Activated naive CD8-positive, alpha-beta T cell treated with anti-CD3 and anti-CD28 coated beads for 36 hours (primary cell): ENCODE measurements around the gene USO1. TPM values are rescaled to one million over a fixed set of nuclear protein-coding genes. Genes with fewer than 3 reads are reported as not detected.
"Not testable (repeated sequence)": the region's sequence is repeated elsewhere in the genome, so short reads cannot be mapped to it uniquely, and the experiment has no call there.

ENCODE experiments used
- DNase-seq: peaks from one replicate; pipeline ENCODE4 v3.0.0; 2021
- H3K27ac Mint-ChIP-seq: one replicate; pipeline ENCODE4 v1.8.0; 2022; ENCODE audit warnings: mild to moderate bottlenecking, moderate library complexity, mixed read lengths
- H3K27me3 Mint-ChIP-seq: one replicate; pipeline ENCODE4 v1.8.0; 2022; ENCODE audit warnings: mild to moderate bottlenecking, mixed read lengths
- H3K36me3 Mint-ChIP-seq: one replicate; pipeline ENCODE4 v1.8.0; 2021; ENCODE audit warnings: mild to moderate bottlenecking, mixed read lengths
- H3K4me1 Mint-ChIP-seq: one replicate; pipeline ENCODE4 v1.8.0; 2021; ENCODE audit warnings: mixed read lengths
- H3K4me3 Mint-ChIP-seq: one replicate; pipeline ENCODE4 v1.8.0; 2022; ENCODE audit warnings: mild to moderate bottlenecking, moderate library complexity, mixed read lengths
- H3K9me3 Mint-ChIP-seq: one replicate; pipeline ENCODE4 v1.8.0; 2022; ENCODE audit warnings: mixed read lengths
- total RNA-seq, 2 experiments: library from RNA; stranded (reverse); gene quantifications; one replicate each; pipeline ENCODE4 v1.2.3, GENCODE V29; 2021

Gene USO1
- total RNA-seq, 2 experiments from 2014 or later: 43.7 to 45.7 TPM

GRCh38 chr4:75779105-75779757 lies 54.9 kb downstream of the USO1 start:
- Mint-ChIP-seq H3K9me3 (no peaks in the 10 kb centered on the region), H3K27me3 (no peaks in the 10 kb centered on the region), H3K4me1 (no peaks in the 10 kb centered on the region), H3K4me3 (no peak overlapping the region), H3K27ac (no peak overlapping the region), H3K36me3 (peaks cover 45% of the 10 kb centered on the region)
- no peak for DNase-seq

GRCh38 chr4:75781305-75781704 lies 56.9 kb downstream of the USO1 start:
- H3K4me1 Mint-ChIP-seq: no peaks in the 10 kb centered on the region
- H3K4me3 Mint-ChIP-seq: no peak overlapping the region
- no peak overlapping the region for H3K27ac Mint-ChIP-seq
- no peaks in the 10 kb centered on the region for H3K9me3 Mint-ChIP-seq
- peaks cover 28% of the 10 kb centered on the region for H3K36me3 Mint-ChIP-seq
- H3K27me3 Mint-ChIP-seq: no peaks in the 10 kb centered on the region
- no peak for DNase-seq

- no peaks in the 10 kb centered on the region for H3K9me3 Mint-ChIP-seq
- no peak overlapping the region for H3K4me3 Mint-ChIP-seq
- DNase-seq: no peak
- H3K27ac Mint-ChIP-seq: no peak overlapping the region
- no peaks in the 10 kb centered on the region for H3K4me1 Mint-ChIP-seq
- H3K36me3 Mint-ChIP-seq: peaks cover 10% of the 10 kb centered on the region
- H3K27me3 Mint-ChIP-seq: no peaks in the 10 kb centered on the region
Observed at GRCh38 chr4:75786526-75786925, 62.1 kb downstream of the USO1 start.

- H3K27me3 Mint-ChIP-seq: no peaks in the 10 kb centered on the region
- H3K4me3 Mint-ChIP-seq: no peak overlapping the region
- peaks cover 10% of the 10 kb centered on the region for H3K36me3 Mint-ChIP-seq
- H3K9me3 Mint-ChIP-seq: no peaks in the 10 kb centered on the region
- H3K27ac Mint-ChIP-seq: no peak overlapping the region
- H3K4me1 Mint-ChIP-seq: no peaks in the 10 kb centered on the region
- DNase-seq: no peak
Observed at GRCh38 chr4:75786938-75787337, 62.6 kb downstream of the USO1 start.

DNA sequence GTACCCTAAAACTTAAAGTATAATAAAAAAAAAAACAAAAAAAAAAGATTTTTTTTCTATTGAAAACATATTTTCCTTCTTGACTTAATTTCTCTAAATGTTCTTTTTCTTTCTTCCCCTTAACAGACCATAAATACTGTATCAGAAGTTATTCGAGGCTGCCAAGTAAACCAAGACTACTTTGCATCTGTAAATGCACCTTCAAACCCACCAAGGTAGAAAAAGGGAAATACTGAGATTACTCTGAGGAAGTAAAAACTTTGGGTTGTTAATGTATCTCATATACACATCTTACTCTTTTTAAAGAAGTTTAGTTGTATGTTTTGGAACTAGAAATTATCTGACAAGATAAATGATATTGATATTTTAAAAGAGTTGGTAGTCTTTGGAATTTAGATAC lies 65.6 kb downstream of the USO1 start:
- Mint-ChIP-seq H3K36me3 (peaks cover 5% of the 10 kb centered on the region), H3K4me3 (no peak overlapping the region), H3K27me3 (no peaks in the 10 kb centered on the region), H3K27ac (no peak overlapping the region), H3K4me1 (no peaks in the 10 kb centered on the region), H3K9me3 (no peaks in the 10 kb centered on the region)
- no peak for DNase-seq

DNA sequence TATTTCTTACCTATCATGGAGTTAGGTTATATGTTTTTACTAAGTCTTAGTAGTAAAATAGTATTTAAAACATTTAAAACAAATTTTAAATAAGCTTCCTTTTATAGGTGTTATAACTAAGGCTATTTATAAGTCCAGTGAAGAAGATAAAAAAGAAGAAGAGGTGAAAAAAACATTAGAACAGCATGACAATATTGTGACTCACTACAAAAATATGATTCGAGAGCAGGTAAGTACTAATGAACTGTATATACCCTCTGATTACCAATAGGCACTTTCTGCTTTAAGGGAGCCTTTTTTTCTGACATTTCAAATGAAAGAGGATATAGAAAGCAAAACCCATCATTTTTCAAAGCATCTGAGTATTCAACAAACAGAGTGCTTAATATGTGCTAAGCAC lies 76.6 kb downstream of the USO1 start:
- H3K36me3 Mint-ChIP-seq: peaks cover 9% of the 10 kb centered on the region
- H3K27ac Mint-ChIP-seq: no peak overlapping the region
- no peaks in the 10 kb centered on the region for H3K4me1 Mint-ChIP-seq
- H3K4me3 Mint-ChIP-seq: no peak overlapping the region
- H3K9me3 Mint-ChIP-seq: no peaks in the 10 kb centered on the region
- no peak for DNase-seq
- no peaks in the 10 kb centered on the region for H3K27me3 Mint-ChIP-seq

DNA sequence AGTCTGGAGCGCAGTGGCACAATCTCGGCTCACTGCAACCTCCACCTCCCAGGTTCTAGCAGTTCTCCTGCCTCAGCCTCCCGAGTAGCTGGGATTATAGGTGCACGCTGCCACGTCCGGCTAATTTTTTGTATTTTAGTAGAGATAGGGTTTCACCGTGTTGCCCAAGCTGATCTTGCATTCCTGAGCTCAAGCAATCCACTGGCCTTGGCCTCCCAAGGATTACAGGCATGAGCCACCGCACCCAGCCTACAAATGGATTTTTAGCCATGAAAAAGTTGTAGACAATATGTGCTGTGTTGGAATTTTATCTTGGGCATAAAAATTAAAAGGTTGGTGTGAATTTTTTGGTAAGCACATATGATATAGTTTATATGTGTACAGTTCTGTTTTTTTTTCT lies 81.7 kb downstream of the USO1 start:
- peaks cover 12% of the 10 kb centered on the region for H3K36me3 Mint-ChIP-seq
- H3K27me3 Mint-ChIP-seq, H3K4me1 Mint-ChIP-seq, H3K27ac Mint-ChIP-seq, H3K9me3 Mint-ChIP-seq, DNase-seq, H3K4me3 Mint-ChIP-seq: not testable (repeated sequence)

GRCh38 chr4:75817901-75818300 lies 93.5 kb downstream of the USO1 start:
- Mint-ChIP-seq H3K9me3 (no peaks in the 10 kb centered on the region), H3K4me1 (no peaks in the 10 kb centered on the region), H3K4me3 (no peak overlapping the region), H3K36me3 (peaks cover 11% of the 10 kb centered on the region), H3K27ac (no peak overlapping the region), H3K27me3 (no peaks in the 10 kb centered on the region)
- no peak for DNase-seq

- H3K4me1 Mint-ChIP-seq: no peaks in the 10 kb centered on the region
- no peak for DNase-seq
- H3K4me3 Mint-ChIP-seq: no peak overlapping the region
- peaks cover 11% of the 10 kb centered on the region for H3K36me3 Mint-ChIP-seq
- no peaks in the 10 kb centered on the region for H3K27me3 Mint-ChIP-seq
- no peak overlapping the region for H3K27ac Mint-ChIP-seq
- H3K9me3 Mint-ChIP-seq: no peaks in the 10 kb centered on the region
Observed at GRCh38 chr4:75819121-75819520, 94.7 kb downstream of the USO1 start.

DNA sequence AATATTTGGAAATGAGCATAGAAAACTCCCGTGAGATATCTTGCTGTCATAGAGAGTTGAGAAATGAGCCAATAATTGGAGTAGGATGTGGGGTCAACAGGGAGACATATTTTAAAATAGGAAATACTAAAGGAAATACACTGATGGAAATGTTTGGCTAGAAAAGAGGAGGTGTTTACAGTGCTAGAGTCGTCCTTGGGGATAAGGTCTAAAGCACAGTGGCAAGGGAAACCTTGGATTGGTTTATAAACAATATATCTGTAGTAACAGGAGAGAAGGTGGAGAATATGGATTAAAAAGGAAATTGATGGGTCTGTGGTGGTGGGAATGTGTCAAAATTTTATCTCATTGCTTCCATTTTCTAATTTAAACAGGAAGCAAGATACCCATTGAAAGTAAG lies 95.8 kb downstream of the USO1 start:
- peaks cover 3% of the 10 kb centered on the region for H3K36me3 Mint-ChIP-seq
- H3K4me1 Mint-ChIP-seq: no peaks in the 10 kb centered on the region
- H3K4me3 Mint-ChIP-seq: no peak overlapping the region
- H3K9me3 Mint-ChIP-seq: no peaks in the 10 kb centered on the region
- no peak overlapping the region for H3K27ac Mint-ChIP-seq
- DNase-seq: no peak
- no peaks in the 10 kb centered on the region for H3K27me3 Mint-ChIP-seq

DNA sequence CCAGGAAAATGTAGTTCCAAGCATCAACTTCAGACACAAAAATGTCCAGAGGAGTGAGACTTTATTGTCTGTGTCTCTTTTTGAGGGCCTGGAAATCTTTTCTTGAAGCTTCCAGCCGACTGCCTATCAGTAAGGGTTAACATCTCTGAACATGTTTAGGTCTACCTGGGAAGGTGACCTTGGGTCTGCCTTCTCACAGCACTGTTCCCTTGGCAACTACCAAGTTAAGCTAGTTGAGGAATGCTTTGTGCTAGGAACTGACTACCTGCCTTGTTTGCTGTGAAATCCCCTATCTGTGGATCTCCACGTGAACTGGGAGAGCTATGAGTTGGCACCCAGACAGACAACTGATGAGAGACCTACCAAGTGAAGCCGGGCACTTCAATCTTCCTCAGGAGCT lies 96.3 kb downstream of the USO1 start:
- Mint-ChIP-seq H3K4me1 (no peaks in the 10 kb centered on the region), H3K4me3 (no peak overlapping the region), H3K9me3 (no peaks in the 10 kb centered on the region), H3K27me3 (no peaks in the 10 kb centered on the region), H3K36me3 (no peaks in the 10 kb centered on the region), H3K27ac (no peak overlapping the region)
- no peak for DNase-seq

GRCh38 chr4:75821216-75821615 lies 96.8 kb downstream of the USO1 start:
- Mint-ChIP-seq H3K4me3 (no peak overlapping the region), H3K9me3 (no peaks in the 10 kb centered on the region), H3K27ac (no peak overlapping the region), H3K27me3 (no peaks in the 10 kb centered on the region), H3K36me3 (no peaks in the 10 kb centered on the region), H3K4me1 (no peaks in the 10 kb centered on the region)
- DNase-seq: no peak

GRCh38 chr4:75821966-75822365 lies 97.6 kb downstream of the USO1 start:
- H3K4me1 Mint-ChIP-seq: no peaks in the 10 kb centered on the region
- H3K4me3 Mint-ChIP-seq: no peak overlapping the region
- no peak for DNase-seq
- no peaks in the 10 kb centered on the region for H3K36me3 Mint-ChIP-seq
- H3K9me3 Mint-ChIP-seq: no peaks in the 10 kb centered on the region
- H3K27me3 Mint-ChIP-seq: no peaks in the 10 kb centered on the region
- no peak overlapping the region for H3K27ac Mint-ChIP-seq

DNA sequence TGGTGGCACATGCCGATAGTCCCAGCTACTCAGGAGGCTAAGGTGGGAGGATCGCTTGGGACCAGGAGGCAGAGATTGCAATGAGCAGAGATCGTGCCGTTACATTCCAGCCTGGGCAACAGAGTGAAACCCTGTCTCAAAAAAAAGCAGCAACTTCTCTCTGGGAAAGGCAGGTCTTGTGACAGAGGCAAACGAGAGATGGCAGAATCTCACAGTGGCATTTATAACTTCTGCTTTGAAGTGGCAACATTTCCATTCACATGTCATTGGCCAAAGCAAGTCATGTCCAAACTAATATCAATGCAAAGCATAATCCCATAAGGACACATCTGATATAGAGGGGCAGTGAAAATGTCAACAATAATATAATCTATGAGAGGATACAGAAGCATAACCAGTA lies 98.0 kb downstream of the USO1 start:
- Mint-ChIP-seq H3K4me1 (no peaks in the 10 kb centered on the region), H3K27ac (no peak overlapping the region), H3K27me3 (no peaks in the 10 kb centered on the region), H3K36me3 (no peaks in the 10 kb centered on the region), H3K4me3 (no peak overlapping the region), H3K9me3 (no peaks in the 10 kb centered on the region)
- no peak for DNase-seq

DNA sequence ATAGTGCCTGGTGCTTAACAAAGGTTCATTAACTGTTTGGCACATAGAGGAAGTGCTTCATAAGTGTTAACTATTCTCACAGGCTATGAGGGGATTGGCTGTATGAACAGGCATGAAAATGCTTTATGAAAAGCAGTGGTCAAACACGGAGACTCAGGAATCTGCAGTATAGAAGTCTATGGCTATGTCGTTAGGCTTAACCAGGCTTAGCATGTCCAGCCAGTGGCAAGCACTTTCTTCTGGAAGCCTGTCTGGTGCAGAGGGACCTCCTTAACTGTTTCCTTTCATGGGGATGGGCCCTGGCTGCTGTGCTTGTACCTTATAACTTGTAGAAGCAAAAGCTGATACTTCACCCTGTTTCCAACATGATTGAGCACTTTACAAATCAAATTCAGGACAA lies 99.4 kb downstream of the USO1 start:
- Mint-ChIP-seq H3K4me1 (no peaks in the 10 kb centered on the region), H3K27ac (no peak overlapping the region), H3K4me3 (no peak overlapping the region), H3K36me3 (no peaks in the 10 kb centered on the region), H3K27me3 (no peaks in the 10 kb centered on the region), H3K9me3 (no peaks in the 10 kb centered on the region)
- DNase-seq: no peak

- Mint-ChIP-seq H3K36me3 (no peaks in the 10 kb centered on the region), H3K4me3 (no peak overlapping the region), H3K27me3 (no peaks in the 10 kb centered on the region), H3K27ac (no peak overlapping the region), H3K9me3 (no peaks in the 10 kb centered on the region), H3K4me1 (no peaks in the 10 kb centered on the region)
- DNase-seq: no peak
Observed at GRCh38 chr4:75830906-75831305, 106.5 kb downstream of the USO1 start.
